GM19328 (cell line): ENCODE results near the gene FUT9.

Source experiments
- ATAC-seq: cut with Tn5 transposase; IDR thresholded peaks from one replicate; pipeline ENCODE4 v1.9.1; 2021; ENCODE audit warnings: mild to moderate bottlenecking, moderate library complexity; ENCODE audit not compliant: unreplicated experiment

FUT9 gene

GRCh38 chr6:96015518-96016333 is at the start of gene FUT9:
FUT9 (plus strand) TSS chr6:96015974; CDS start chr6:96203156, 187,182 bp downstream.
- ATAC-seq, result no peak

DNA sequence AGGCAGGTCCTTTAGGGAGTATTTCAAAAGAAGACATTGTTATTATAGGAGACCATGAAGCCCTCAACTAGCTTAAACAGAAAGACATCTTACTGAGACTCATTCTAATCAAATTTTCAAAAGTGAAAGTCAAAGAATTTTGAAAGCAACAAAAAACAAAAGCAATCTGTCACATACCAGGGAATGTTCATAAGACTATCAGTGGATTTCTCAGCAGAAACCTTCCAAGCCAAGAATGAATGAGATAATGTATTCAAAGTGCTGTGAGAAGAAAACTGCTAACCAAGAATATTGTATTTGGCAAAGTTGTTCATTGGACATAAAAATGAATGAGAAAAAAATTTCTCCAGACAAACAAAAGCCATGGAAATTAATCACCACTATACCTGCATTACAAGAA is 48.2 kb upstream of the FUT9 start:
- no peak for ATAC-seq

DNA sequence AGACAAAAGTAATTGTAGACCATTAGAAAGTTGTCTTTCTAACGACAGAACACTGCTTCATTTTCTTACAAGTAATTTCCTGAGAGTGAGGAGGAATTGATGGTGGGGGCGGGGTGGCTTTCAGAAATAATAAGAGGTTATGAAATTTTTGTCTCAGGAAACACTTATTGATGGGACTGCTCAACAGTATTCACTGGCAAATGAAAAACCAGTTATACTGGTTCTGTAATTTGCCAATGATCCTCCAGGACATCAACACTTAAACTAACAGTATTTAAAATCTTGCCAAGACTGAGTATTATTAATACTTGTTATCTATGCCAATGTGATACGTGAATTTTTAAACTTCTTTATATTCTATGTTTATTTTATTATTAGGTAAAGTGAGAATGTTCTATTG is 41.8 kb upstream of the FUT9 start:
- ATAC-seq, result no peak

DNA sequence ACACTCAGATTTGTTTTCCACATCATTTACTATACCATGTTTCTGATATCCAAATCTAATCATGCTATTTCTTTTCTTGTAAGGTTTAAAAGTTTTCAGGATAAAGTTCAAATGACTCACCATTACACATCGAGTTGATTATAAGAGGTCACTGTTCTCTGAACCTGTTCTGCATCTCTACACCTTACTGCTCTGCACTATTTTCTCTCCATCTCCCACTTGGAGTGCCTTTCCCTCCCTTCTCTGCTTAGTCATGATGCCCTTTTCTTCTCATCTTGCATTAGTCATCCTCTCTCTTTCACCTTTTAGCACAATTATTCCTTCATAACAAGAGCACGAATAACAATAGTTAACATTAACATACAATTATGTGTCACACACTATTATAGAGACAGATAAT is 37.5 kb upstream of the FUT9 start:
- ATAC-seq, result no peak

DNA sequence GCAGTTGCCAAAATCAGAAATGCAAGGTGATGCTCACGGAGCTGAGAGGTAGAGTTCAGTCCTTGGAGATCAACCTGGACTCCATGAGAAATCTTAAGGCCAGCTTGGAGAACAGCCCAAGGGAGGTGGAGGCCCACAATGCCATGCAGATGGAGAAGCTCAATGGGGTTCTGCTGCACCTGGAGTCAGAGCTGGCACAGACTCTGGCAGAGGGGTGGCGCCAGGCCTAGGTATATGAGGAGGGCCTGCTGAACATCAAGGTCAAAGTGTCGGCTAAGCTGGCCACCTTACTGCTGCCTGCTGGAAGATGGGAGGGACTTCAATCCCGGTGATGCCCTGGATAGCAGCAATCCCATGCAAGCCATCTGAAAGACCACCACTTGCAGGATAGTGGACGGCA is 23.9 kb upstream of the FUT9 start:
- ATAC-seq, result no peak

DNA sequence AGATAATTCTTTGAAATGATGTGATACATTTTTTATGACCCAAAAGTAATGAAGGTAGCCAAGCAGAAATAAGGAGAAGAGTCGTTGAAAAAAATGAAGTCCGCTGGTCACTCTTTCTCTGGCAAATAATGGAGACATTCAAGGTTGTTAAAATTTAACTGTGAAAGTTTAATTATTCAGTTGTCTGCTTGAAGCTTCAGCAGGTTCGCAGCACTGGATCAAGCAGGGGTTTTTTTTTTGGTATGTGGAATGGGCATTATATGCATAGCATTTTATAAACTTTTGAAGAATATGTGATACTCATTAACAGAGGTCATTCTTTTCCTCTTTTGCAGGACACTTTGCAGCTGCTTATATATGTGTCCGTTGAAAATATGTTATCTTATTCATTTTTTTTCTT is 21.6 kb upstream of the FUT9 start:
- no peak for ATAC-seq

GRCh38 chr6:95998133-95998532 is 17.6 kb upstream of the FUT9 start:
- no peak for ATAC-seq

DNA sequence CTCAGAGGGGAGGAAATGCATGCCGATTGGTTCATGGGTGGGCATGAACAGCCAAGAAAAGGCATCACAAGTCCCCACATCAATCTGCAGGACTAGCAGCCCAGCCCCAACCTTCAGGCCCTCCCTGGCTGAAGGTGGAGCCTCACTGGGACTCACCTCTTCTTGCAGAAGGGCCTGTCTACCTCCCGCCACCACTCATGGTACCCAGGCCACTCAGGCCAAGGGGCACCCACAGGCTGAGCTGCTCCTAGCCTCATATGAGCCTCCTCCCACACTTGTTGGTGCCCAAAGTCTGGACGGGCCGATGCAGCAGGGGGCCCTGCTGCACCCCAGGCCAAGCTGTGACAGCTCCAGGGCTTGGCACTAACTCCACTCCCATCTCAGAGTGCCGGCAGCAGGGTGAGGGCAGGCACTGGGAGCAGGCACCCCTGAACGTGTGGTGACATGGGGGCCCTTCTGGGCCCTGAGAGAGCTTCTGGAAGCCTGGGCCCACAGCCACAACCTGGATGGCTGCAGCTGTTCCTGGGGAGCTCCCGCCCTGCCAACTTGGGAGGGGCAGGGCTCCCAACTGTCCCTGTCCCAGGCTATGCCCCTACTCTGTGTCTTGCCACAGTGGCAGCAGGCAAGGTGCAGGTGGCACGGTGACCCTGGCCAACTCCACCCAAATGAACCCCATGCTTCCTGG is 13.7 kb upstream of the FUT9 start:
- no peak for ATAC-seq

GRCh38 chr6:96002576-96002910 is 13.2 kb upstream of the FUT9 start:
- no peak for ATAC-seq

DNA sequence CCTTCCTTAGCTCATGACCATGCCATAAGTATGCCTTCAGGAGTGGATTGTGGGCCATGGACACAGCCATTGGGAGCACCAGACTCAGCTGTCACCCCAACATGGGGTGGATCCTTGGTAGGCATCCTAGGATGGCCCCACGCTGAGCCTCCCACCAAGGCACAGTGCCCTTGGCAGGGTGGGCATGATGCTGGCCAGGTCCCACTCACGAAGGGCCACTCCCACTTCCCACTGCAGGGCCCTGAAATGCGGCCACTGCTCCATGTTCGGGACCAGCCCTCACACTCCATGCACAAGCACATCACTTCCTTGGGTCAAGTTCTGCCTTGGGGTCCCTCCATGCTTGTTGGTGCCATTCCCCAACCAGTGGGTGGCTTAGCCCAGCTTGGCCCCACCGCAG is 12.9 kb upstream of the FUT9 start:
- no peak for ATAC-seq

- no peak for ATAC-seq
These were observed 8.1 kb upstream of the FUT9 start for GRCh38 chr6:96007663-96008062.

- no peak for ATAC-seq
These were observed 2.2 kb upstream of the FUT9 start for GRCh38 chr6:96013531-96013930.

GRCh38 chr6:96014846-96015517 is 792 bp upstream of the FUT9 start:
- ATAC-seq, result no peak

DNA sequence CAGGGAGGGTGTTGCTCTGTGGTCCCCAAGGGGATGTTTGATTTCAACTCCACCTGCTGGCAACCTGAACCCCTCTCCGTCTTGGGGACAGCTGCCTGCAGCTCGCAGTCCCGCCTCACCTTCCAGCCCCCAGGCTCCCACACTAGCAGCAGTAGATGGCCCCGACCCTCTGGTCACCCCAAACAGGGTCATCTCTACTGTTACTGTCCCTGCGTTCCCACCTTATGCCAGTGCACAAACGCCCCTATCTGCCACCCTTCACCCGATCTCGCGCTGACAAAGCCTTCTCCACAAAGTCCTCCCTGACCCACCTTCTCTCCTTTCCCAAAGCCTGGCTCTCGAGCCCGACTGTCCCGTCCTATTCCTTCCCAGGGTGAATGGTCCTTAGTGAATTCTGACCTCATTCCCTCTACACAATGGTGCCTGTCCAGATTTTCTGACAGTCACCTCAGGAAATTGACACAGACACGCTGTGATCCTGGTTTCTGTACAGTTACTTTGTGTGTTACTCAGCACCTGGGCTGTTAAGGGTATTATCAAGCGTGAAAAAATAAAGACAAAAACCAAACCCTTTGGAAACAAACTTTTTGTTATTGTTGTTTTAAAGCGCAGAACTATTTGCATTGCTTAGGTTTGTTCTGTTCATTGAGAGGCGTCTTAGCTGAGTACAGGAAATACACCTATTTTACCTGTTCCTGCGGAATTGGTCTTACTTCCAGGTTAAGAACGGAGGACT is 728 bp downstream of the FUT9 start:
- ATAC-seq, result no peak

- ATAC-seq, result no peak
These were observed 1.2 kb downstream of the FUT9 start for GRCh38 chr6:96017070-96017359.

- no peak for ATAC-seq
These were observed 6.5 kb downstream of the FUT9 start for GRCh38 chr6:96022225-96022624.

DNA sequence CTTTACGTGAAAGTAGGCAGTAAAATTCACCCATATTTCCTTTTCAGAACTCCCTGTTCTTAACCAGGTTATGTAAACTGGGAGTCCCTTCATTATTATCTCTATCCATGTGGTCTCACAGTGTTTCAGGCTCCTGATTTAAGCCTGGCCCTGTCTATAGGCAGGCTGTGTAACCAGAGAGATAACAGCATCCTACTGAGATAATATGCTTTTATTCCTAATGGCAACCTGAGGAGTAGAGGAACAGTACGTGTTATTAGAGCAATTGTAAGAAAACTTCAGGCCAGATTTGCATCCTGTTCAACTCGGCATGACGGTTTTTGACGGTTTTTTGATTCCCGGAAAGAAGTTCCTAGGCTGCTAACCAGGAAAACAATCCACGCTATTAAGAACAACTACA is 16.9 kb downstream of the FUT9 start:
- ATAC-seq, result no peak

- no peak for ATAC-seq
These were observed 35.8 kb downstream of the FUT9 start for GRCh38 chr6:96051555-96051954.

- ATAC-seq, result no peak
These were observed 42.3 kb downstream of the FUT9 start for GRCh38 chr6:96058082-96058481.

- no peak for ATAC-seq
These were observed 43.8 kb downstream of the FUT9 start for GRCh38 chr6:96059586-96059985.

DNA sequence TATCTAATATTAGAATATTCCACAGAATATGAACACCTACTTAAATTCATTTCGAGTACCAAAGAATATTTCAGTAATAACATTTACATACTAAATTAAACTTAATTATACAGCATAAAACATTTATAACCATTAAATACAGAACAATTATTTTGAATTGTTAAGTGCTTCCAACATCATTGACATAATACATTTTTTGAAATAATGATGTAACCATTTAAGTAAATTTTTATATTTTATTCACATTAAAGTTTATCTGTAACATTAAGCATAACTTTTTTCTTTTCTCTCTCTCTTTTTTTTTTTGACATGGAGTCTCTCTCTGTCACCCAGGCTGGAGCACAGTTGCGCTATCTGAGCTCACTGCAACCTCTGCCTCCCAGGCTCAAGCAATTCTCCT is 44.5 kb downstream of the FUT9 start:
- ATAC-seq, result no peak

DNA sequence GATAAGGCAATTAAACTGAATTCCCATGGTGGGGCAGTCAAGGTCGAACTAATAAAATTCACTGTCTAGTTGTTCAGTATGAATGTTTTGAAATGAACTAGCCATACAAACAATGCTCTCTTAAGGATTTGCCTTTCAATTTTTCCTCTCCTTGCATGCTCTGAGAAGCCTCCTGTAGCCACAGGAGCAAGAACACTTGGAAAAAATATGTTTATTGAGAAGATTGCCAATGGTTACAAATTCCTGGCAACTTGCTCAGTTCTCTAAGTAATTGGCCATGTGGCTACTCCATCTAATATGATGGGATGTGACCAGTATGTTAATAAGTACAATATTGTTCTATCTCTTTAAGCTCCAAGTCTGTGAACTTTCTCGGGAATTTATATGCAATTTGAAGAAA is 49.4 kb downstream of the FUT9 start:
- ATAC-seq, result no peak
